Measurements from ENCODE around the gene ASMTL.

DNA sequence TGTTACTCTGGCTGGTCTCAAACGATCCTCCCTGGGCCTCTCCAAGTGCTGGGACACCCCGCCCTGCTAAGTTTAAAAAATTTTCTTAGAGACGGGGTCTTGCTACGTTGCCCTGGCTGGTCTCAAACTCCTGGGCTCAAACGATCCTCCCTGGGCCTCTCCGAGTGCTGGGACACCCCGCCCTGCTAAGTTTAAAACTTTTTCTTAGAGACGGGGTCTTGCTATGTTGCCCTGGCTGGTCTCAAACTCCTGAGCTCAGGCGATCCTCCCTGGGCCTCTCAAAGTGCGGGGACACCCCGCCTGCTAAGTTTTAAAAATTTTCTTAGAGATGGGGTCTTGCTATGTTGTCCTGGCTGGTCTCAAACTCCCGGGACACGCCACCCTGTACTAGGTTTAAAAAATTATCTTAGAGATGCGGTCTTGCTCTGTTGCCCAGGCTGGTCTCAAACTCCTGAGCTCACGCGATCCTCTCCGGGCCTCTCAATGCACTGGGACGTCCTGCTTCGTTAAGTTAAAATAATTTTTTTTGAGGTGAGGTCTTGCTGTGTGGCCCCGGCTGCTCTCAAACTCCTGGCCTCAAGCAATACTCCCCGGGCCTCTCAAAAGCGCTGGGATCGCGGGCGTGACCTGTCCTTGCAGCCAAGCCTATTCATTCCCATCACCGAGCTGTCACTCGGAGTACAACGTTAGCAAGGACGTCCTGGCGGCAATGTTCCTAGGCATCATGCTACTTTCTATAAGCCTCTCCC, 61.9 kb downstream of the ASMTL start:
- TF ChIP-seq EZH2 (IDR thresholded peaks at IDR 0.05; ENCODE audit: insufficient read depth, poor library complexity, severe bottlenecking) = no peak
- TF ChIP-seq EZH2phosphoT487 (IDR thresholded peaks at IDR 0.05; ENCODE audit: insufficient read depth, low read depth) = no peak
